BE2C (cell line): ENCODE measurements around the gene SLC43A1.

Experiments used
- DNase-seq: peaks from one replicate; pipeline ENCODE4 v3.0.0-alpha.2; 2020
- H3K27me3 ChIP-seq: fragments of 250-450 bp; sonication (Bioruptor Pico); 2 replicates; pipeline ENCODE4 v1.5.1; 2020; ENCODE audit warnings: mild to moderate bottlenecking
- H3K36me3 ChIP-seq: fragments of 250-450 bp; sonication (Bioruptor Pico); 2 replicates; pipeline ENCODE4 v1.5.1; 2020; ENCODE audit warnings: mild to moderate bottlenecking
- H3K4me1 ChIP-seq: fragments of 250-450 bp; sonication (Bioruptor Pico); 2 replicates; pipeline ENCODE4 v1.5.1; 2020
- H3K4me3 ChIP-seq: 2 replicates; pipeline ENCODE4 v1.5.1; 2011; ENCODE audit warnings: low read depth, low read length
- H3K9me3 ChIP-seq: fragments of 250-450 bp; sonication (Bioruptor Pico); 2 replicates; pipeline ENCODE4 v1.5.1; 2020
- CTCF ChIP-seq: IDR thresholded peaks from 2 replicates; pipeline ENCODE4 v1.5.1; 2012; ENCODE audit warnings: mild to moderate bottlenecking, low read depth, low read length

Gene SLC43A1

GRCh38 chr11:57551941-57552340 lies 36.4 kb upstream of the SLC43A1 start:
- H3K4me3 ChIP-seq = no peak overlapping the region
- TF ChIP-seq CTCF = no peak
- no peaks in the 10 kb centered on the region for H3K4me1 ChIP-seq
- H3K27me3 ChIP-seq = no peaks in the 10 kb centered on the region
- H3K36me3 ChIP-seq = no peaks in the 10 kb centered on the region
- no peaks in the 10 kb centered on the region for H3K9me3 ChIP-seq
- no peak for DNase-seq

GRCh38 chr11:57549983-57550382 lies 34.5 kb upstream of the SLC43A1 start:
- H3K4me1 ChIP-seq = no peaks in the 10 kb centered on the region
- H3K27me3 ChIP-seq = no peaks in the 10 kb centered on the region
- no peak for DNase-seq
- no peaks in the 10 kb centered on the region for H3K36me3 ChIP-seq
- TF ChIP-seq CTCF = no peak
- H3K9me3 ChIP-seq = no peaks in the 10 kb centered on the region
- no peak overlapping the region for H3K4me3 ChIP-seq

GRCh38 chr11:57547854-57548377 lies 32.4 kb upstream of the SLC43A1 start:
- no peak for DNase-seq

GRCh38 chr11:57546869-57547475 lies 31.5 kb upstream of the SLC43A1 start:
- no peaks in the 10 kb centered on the region for H3K27me3 ChIP-seq
- no peaks in the 10 kb centered on the region for H3K4me1 ChIP-seq
- no peaks in the 10 kb centered on the region for H3K9me3 ChIP-seq
- H3K4me3 ChIP-seq = no peak overlapping the region
- DNase-seq = peak; percentile 9
- H3K36me3 ChIP-seq = no peaks in the 10 kb centered on the region
- no peak for TF ChIP-seq CTCF

More at GRCh38 chr11:57547854-57548377, 32.4 kb upstream of the SLC43A1 start:
- no peak for TF ChIP-seq CTCF
- no peaks in the 10 kb centered on the region for H3K9me3 ChIP-seq
- H3K27me3 ChIP-seq = no peaks in the 10 kb centered on the region
- H3K36me3 ChIP-seq = no peaks in the 10 kb centered on the region
- H3K4me3 ChIP-seq = no peak overlapping the region
- H3K4me1 ChIP-seq = no peaks in the 10 kb centered on the region

GRCh38 chr11:57546451-57546850 lies 30.9 kb upstream of the SLC43A1 start:
- no peak for DNase-seq
- Histone ChIP-seq H3K4me1 (no peaks in the 10 kb centered on the region), H3K27me3 (no peaks in the 10 kb centered on the region), H3K4me3 (no peak overlapping the region), H3K36me3 (no peaks in the 10 kb centered on the region), H3K9me3 (no peaks in the 10 kb centered on the region)
- no peak for TF ChIP-seq CTCF

GRCh38 chr11:57545883-57546282 lies 30.4 kb upstream of the SLC43A1 start:
- TF ChIP-seq CTCF = no peak
- Histone ChIP-seq H3K36me3 (no peaks in the 10 kb centered on the region), H3K9me3 (no peaks in the 10 kb centered on the region), H3K4me3 (no peak overlapping the region), H3K4me1 (no peaks in the 10 kb centered on the region), H3K27me3 (no peaks in the 10 kb centered on the region)
- no peak for DNase-seq
